Measurements from ENCODE around the gene TENT4B. TPM values are rescaled to one million over a fixed set of nuclear protein-coding genes. Genes with fewer than 3 reads are reported as not detected.
"Not testable (repeated sequence)": the region's sequence is repeated elsewhere in the genome, so short reads cannot be mapped to it uniquely, and the experiment has no call there.

TENT4B gene
- total RNA-seq, 2 donors from 2014 or later: 16.3 to 31.5 TPM

- ATAC-seq (replicated peaks): no peak
- H3K9me3 Mint-ChIP-seq: no peaks in the 10 kb centered on the region
Measured at GRCh38 chr16:50169555-50170096, 16.5 kb downstream of the TENT4B start.

GRCh38 chr16:50171773-50172172 lies 18.7 kb downstream of the TENT4B start:
- Mint-ChIP-seq H3K36me3 (ENCODE audit: low read depth) (peaks cover 11% of the 10 kb centered on the region), H3K4me1 (peaks cover 20% of the 10 kb centered on the region)
- not testable (repeated sequence) for H3K27me3 Mint-ChIP-seq; H3K27ac Mint-ChIP-seq; ATAC-seq (replicated peaks); H3K4me3 Mint-ChIP-seq; H3K9me3 Mint-ChIP-seq

More at GRCh38 chr16:50169555-50170096, 16.5 kb downstream of the TENT4B start:
- Mint-ChIP-seq H3K27ac (no peak overlapping the region), H3K36me3 (ENCODE audit: low read depth) (peaks cover 6% of the 10 kb centered on the region), H3K27me3 (no peaks in the 10 kb centered on the region), H3K4me1 (peaks cover 30% of the 10 kb centered on the region), H3K4me3 (no peak overlapping the region)

GRCh38 chr16:50172195-50172922 lies 19.3 kb downstream of the TENT4B start:
- peak overlapping the region; percentile 58 for H3K4me3 Mint-ChIP-seq
- peak; percentile 89 for ATAC-seq (replicated peaks)
- peak overlapping the region; percentile 87 for H3K27ac Mint-ChIP-seq
- H3K9me3 Mint-ChIP-seq: no peaks in the 10 kb centered on the region
- no peaks in the 10 kb centered on the region for H3K27me3 Mint-ChIP-seq
- H3K36me3 Mint-ChIP-seq (ENCODE audit: low read depth): peaks cover 17% of the 10 kb centered on the region
- peaks cover 22% of the 10 kb centered on the region for H3K4me1 Mint-ChIP-seq

- Mint-ChIP-seq H3K4me3 (peak overlapping the region; percentile 58), H3K9me3 (no peaks in the 10 kb centered on the region), H3K36me3 (ENCODE audit: low read depth) (peaks cover 24% of the 10 kb centered on the region), H3K4me1 (peaks cover 26% of the 10 kb centered on the region), H3K27ac (peak overlapping the region; percentile 87), H3K27me3 (no peaks in the 10 kb centered on the region)
- peak; percentile 53 for ATAC-seq (replicated peaks)
Measured at GRCh38 chr16:50173316-50173715, 20.2 kb downstream of the TENT4B start.

- peak overlapping the region; percentile 80 for H3K27ac Mint-ChIP-seq
Measured at GRCh38 chr16:50178491-50178941, 25.4 kb downstream of the TENT4B start.

GRCh38 chr16:50182441-50182840 lies 29.3 kb downstream of the TENT4B start:
- Mint-ChIP-seq H3K27ac (no peak overlapping the region), H3K9me3 (no peaks in the 10 kb centered on the region), H3K4me3 (no peak overlapping the region), H3K36me3 (ENCODE audit: low read depth) (peaks cover 17% of the 10 kb centered on the region), H3K27me3 (no peaks in the 10 kb centered on the region), H3K4me1 (peaks cover 37% of the 10 kb centered on the region)
- no peak for ATAC-seq (replicated peaks)

More at GRCh38 chr16:50178491-50178941, 25.4 kb downstream of the TENT4B start:
- Mint-ChIP-seq H3K4me3 (no peak overlapping the region), H3K27me3 (no peaks in the 10 kb centered on the region), H3K4me1 (peaks cover 21% of the 10 kb centered on the region), H3K36me3 (ENCODE audit: low read depth) (peaks cover 29% of the 10 kb centered on the region), H3K9me3 (no peaks in the 10 kb centered on the region)
- ATAC-seq (replicated peaks): no peak

- peaks cover 30% of the 10 kb centered on the region for H3K4me1 Mint-ChIP-seq
- no peaks in the 10 kb centered on the region for H3K9me3 Mint-ChIP-seq
- peaks cover 11% of the 10 kb centered on the region for H3K36me3 Mint-ChIP-seq (ENCODE audit: low read depth)
- H3K4me3 Mint-ChIP-seq: no peak overlapping the region
- ATAC-seq (replicated peaks): no peak
- peak overlapping the region; percentile 6 for H3K27ac Mint-ChIP-seq
- H3K27me3 Mint-ChIP-seq: no peaks in the 10 kb centered on the region
Measured at GRCh38 chr16:50183316-50183715, 30.2 kb downstream of the TENT4B start.

GRCh38 chr16:50185005-50185505 lies 31.9 kb downstream of the TENT4B start:
- ATAC-seq (replicated peaks): no peak
- Mint-ChIP-seq H3K36me3 (ENCODE audit: low read depth) (peaks cover 6% of the 10 kb centered on the region), H3K27ac (no peak overlapping the region), H3K27me3 (no peaks in the 10 kb centered on the region), H3K4me1 (peaks cover 30% of the 10 kb centered on the region), H3K9me3 (no peaks in the 10 kb centered on the region), H3K4me3 (no peak overlapping the region)

GRCh38 chr16:50188619-50189136 lies 35.6 kb downstream of the TENT4B start:
- H3K27me3 Mint-ChIP-seq: no peaks in the 10 kb centered on the region
- peaks cover 6% of the 10 kb centered on the region for H3K36me3 Mint-ChIP-seq (ENCODE audit: low read depth)
- H3K4me3 Mint-ChIP-seq: no peak overlapping the region
- peaks cover 39% of the 10 kb centered on the region for H3K4me1 Mint-ChIP-seq
- H3K27ac Mint-ChIP-seq: no peak overlapping the region
- no peak for ATAC-seq (replicated peaks)
- H3K9me3 Mint-ChIP-seq: no peaks in the 10 kb centered on the region

GRCh38 chr16:50190292-50190691 lies 37.2 kb downstream of the TENT4B start:
- peaks cover 6% of the 10 kb centered on the region for H3K36me3 Mint-ChIP-seq (ENCODE audit: low read depth)
- H3K27ac Mint-ChIP-seq: no peak overlapping the region
- no peak overlapping the region for H3K4me3 Mint-ChIP-seq
- no peaks in the 10 kb centered on the region for H3K27me3 Mint-ChIP-seq
- peaks cover 37% of the 10 kb centered on the region for H3K4me1 Mint-ChIP-seq
- ATAC-seq (replicated peaks): no peak
- H3K9me3 Mint-ChIP-seq: no peaks in the 10 kb centered on the region

- Mint-ChIP-seq H3K9me3 (no peaks in the 10 kb centered on the region), H3K4me3 (no peak overlapping the region), H3K27ac (peak overlapping the region; percentile 78), H3K4me1 (peaks cover 39% of the 10 kb centered on the region), H3K27me3 (no peaks in the 10 kb centered on the region), H3K36me3 (ENCODE audit: low read depth) (no peaks in the 10 kb centered on the region)
- ATAC-seq (replicated peaks): no peak
Measured at GRCh38 chr16:50192386-50193050, 39.4 kb downstream of the TENT4B start.

GRCh38 chr16:50193594-50193993 lies 40.5 kb downstream of the TENT4B start:
- Mint-ChIP-seq H3K4me3 (no peak overlapping the region), H3K27ac (peak overlapping the region; percentile 78), H3K27me3 (no peaks in the 10 kb centered on the region), H3K9me3 (no peaks in the 10 kb centered on the region), H3K4me1 (peaks cover 38% of the 10 kb centered on the region), H3K36me3 (ENCODE audit: low read depth) (no peaks in the 10 kb centered on the region)
- ATAC-seq (replicated peaks): no peak

- Mint-ChIP-seq H3K9me3 (no peaks in the 10 kb centered on the region), H3K36me3 (ENCODE audit: low read depth) (no peaks in the 10 kb centered on the region), H3K4me1 (peaks cover 40% of the 10 kb centered on the region), H3K4me3 (peak overlapping the region; percentile 37), H3K27ac (peak overlapping the region; percentile 51), H3K27me3 (no peaks in the 10 kb centered on the region)
- ATAC-seq (replicated peaks): peak; percentile 39
Measured at GRCh38 chr16:50195276-50195675, 42.2 kb downstream of the TENT4B start.

- peaks cover 36% of the 10 kb centered on the region for H3K4me1 Mint-ChIP-seq
- no peaks in the 10 kb centered on the region for H3K27me3 Mint-ChIP-seq
Measured at GRCh38 chr16:50195756-50196155, 42.6 kb downstream of the TENT4B start.

More at GRCh38 chr16:50195756-50196155, 42.6 kb downstream of the TENT4B start:
- no peaks in the 10 kb centered on the region for H3K9me3 Mint-ChIP-seq
- H3K36me3 Mint-ChIP-seq (ENCODE audit: low read depth): no peaks in the 10 kb centered on the region
- no peak for ATAC-seq (replicated peaks)
- H3K27ac Mint-ChIP-seq: peak overlapping the region; percentile 51
- H3K4me3 Mint-ChIP-seq: peak overlapping the region; percentile 37

Data from activated T-helper 17 cell treated with anti-CD3 and anti-CD28 coated beads, Interleukin-2, amount 50 U/mL, for 72 hours (primary cell).